LHCN-M2 (cell line): ENCODE measurements around the gene GSTA5. TPM values are rescaled to one million over a fixed set of nuclear protein-coding genes. Genes with fewer than 3 reads are reported as not detected.
"Not testable (repeated sequence)": the region's sequence is repeated elsewhere in the genome, so short reads cannot be mapped to it uniquely, and the experiment has no call there.

Experiments used
- DNase-seq: peaks from one replicate; pipeline ENCODE4 v3.0.0-alpha.2; 2012; ENCODE audit warnings: low read depth
- total RNA-seq: library from RNA; depleted of rRNA; stranded (reverse); fragments of >200 nt; gene quantifications from 2 replicates; pipeline ENCODE4 v1.2.3, GENCODE V29; 2014; rRNA removed

Gene GSTA5
- total RNA-seq, 1 experiment from 2014 or later: not detected

GRCh38 chr6:52789658-52790057 is 51.0 kb downstream of the GSTA5 start:
- not testable (repeated sequence) for DNase-seq

GRCh38 chr6:52788478-52788877 is 52.1 kb downstream of the GSTA5 start:
- DNase-seq: no peak

GRCh38 chr6:52787917-52788316 is 52.7 kb downstream of the GSTA5 start:
- no peak for DNase-seq

DNA sequence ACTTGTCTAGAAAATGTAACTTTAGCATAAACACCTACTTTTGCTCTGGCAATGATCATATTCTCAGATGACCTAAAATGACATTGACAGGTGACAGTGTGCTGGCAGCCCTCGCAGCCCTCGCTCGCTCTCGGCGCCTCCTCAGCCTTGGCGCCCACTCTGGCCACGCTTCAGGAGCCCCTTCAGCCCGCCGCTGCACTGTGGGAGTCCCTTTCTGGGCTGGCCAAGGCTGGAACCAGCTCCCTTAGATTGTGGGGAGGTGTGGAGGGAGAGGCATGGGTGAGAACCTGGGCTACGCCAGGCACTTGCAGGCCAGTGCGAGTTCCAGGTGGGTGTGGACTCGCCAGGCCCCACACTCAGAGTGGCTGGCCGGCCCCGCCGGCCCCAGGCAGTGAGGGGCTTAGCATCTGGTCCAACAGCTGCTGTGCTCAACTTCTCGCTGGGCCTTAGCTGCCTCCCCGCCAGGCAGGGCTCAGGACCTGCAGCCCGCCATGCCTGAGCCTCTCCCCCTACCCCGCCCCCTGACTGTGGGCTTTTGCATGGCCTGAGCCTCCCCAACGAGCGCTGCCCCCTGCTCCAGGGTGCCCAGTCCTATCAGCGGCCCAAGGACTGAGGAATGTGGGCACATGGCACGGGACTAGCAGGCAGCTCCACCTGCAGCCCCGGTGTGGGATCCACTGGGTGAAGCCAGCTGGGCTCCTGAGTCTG is 54.2 kb downstream of the GSTA5 start:
- DNase-seq: no peak

DNA sequence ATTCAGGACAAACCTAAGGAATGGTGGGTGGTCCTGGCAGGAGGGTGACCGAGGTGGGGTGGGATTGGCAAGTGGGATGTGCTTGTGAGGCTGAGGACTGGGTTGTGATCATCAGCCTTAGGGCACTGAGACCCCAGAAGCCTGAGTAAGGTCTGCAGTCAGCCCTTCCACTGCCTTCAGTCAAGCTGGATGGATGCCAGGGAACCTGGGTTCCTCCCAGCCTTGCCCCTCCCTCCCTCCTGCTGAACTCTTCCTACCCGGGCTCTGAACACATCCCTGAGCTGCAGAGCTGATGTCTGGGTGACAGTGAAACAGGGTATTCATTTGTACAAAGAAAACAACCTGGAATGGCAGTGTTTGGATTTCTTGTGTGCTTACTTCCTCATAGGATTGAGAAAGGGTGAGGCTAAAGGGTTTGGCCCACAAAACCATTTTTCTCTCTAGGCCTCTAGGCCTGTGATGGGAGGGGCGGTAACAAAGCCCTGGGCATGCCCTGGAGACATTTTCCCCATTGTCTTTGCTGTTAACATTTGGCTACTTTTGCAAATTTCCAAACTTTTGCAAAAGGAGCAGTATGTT is 57.8 kb downstream of the GSTA5 start:
- DNase-seq: not testable (repeated sequence)

DNA sequence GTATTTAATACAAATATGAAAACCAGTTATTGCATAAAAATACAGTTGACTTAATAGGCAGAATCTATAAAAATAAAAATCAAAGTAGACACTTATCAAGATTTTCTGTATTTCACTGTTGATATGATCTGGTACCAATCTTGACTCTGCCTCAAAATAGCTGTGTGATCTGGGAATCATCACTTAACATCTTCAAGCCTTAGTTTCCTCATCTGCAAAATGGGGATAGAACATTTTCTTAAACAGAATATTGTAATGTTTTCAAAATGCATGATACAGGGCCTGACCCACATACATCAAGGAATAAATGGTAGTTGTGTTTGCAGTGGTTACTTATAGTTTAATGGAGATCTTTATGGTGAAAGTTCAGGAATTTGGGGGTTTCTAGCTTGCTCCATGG is 58.4 kb downstream of the GSTA5 start:
- not testable (repeated sequence) for DNase-seq

Other genes with a start within 250 kb of the GSTA5 start
- 49.8 and 50.6 TPM in 2 replicates for gene TMEM14A, start 169.7 kb downstream of the GSTA5 start, total RNA-seq
- gene GSTA2, start 77.3 kb downstream of the GSTA5 start, total RNA-seq: not detected in 2 replicates
- gene GSTA1, start 37.0 kb downstream of the GSTA5 start, total RNA-seq: not detected in 2 replicates
- gene GSTA3, start 68.9 kb upstream of the GSTA5 start, total RNA-seq: not detected in 2 replicates
- 25.3 and 25.8 TPM in 2 replicates for gene GSTA4, start 154.5 kb upstream of the GSTA5 start, total RNA-seq
- gene CILK1, start 221.0 kb upstream of the GSTA5 start, total RNA-seq: 16.7 and 17.3 TPM in 2 replicates
- 27.8 and 33.5 TPM in 2 replicates for gene FBXO9, start 224.6 kb upstream of the GSTA5 start, total RNA-seq